Stromal cell of bone marrow (primary cell): ENCODE data around the gene PPP6C.
"Not testable (repeated sequence)": the region's sequence is repeated elsewhere in the genome, so short reads cannot be mapped to it uniquely, and the experiment has no call there.

ENCODE experiments used
- DNase-seq: peaks from one replicate; pipeline ENCODE4 v3.0.0-alpha.2; 2012; ENCODE audit warnings: low read depth

Gene PPP6C

DNA sequence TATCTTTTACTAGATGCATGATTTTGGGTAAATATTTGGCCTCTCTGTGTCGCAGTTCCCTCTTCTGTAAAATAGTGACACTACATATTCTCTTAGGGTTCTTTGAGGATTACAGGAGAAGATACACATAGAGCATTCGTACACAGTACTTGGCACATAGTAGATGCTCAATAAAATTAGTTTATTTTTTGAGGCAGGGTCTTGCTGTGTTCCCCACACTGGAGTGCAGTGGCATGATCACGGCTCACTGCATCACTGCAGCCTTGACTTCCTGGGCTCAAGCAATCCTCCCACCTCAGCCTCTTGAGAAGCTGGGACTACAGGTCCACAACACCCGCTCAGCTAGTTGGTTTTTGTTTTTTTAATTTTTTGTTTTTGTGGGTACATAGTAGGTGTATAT lies 47.9 kb downstream of the PPP6C start:
- DNase-seq: no peak

DNA sequence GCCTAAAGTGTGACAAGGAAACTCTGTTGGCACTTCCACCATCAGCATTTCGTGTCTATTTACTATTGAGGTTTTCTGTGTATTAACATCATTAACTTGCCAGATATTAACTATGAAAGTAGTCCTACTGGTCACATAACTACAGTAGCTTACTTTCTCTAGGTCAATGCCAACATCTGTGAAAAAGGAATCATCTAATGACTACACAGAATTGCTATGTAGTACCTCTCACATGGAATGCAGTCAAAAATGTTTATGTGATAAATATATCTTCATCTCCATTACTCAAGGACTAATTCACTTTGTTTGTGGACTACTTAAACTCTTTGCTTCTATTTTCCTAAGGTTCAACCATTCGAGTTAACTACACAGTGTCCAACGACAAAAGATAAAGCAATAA lies 48.4 kb downstream of the PPP6C start:
- no peak for DNase-seq

DNA sequence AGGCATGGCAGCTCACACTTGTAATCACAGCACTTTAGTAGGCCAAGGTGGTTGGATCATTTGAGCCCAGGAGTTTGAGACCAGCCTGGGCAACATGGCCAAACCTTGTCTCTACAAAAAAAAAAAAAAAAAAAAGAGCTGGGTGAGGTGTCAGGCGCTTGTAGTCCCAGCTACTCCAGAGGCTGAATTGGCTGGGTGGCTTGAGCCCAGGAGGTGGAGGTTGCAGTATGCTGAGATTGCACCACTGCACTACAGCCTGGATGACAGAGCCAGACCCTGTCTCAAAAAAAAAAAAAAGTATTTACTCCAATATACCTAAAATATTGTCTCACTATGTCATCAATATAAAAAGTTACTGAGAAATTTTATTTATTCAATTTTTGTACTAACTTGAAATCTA lies 49.0 kb downstream of the PPP6C start:
- DNase-seq: no peak

DNA sequence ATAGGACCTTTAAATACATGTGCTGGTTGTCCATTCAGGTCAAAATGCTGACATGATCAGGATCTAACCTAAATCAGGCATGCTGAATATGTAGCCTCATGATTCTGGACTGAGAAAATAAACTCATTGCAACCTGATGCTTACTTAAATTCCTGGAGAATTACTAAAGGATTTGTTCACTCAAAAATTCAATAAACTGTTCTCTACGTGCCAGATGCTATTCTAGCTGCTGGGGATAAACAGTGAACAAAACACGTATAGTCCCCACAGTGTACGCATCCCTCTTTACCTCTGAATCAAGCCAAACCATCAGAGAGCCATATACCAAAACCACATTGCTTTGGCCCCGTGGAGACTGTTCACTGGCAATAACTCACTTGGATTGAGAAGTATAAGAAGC lies 52.4 kb downstream of the PPP6C start:
- no peak for DNase-seq

DNA sequence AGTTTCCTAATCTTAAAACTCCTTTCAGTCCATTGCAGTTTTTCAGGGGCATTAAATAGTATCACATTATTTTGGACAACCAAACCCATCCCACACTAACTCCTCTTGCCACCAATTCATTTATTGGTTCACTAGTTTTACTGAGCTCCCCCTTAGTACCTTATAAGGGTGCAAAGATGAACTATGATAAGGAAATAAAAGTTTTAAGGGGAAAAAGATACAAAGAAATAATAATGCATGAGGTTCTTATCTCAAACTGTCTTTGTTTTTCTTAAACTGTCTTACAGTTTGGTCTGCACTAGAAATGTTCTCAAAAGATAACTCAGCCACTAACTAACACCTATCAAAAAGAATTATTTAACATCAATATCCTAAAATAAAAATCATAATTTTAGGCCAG lies 54.6 kb downstream of the PPP6C start:
- no peak for DNase-seq

DNA sequence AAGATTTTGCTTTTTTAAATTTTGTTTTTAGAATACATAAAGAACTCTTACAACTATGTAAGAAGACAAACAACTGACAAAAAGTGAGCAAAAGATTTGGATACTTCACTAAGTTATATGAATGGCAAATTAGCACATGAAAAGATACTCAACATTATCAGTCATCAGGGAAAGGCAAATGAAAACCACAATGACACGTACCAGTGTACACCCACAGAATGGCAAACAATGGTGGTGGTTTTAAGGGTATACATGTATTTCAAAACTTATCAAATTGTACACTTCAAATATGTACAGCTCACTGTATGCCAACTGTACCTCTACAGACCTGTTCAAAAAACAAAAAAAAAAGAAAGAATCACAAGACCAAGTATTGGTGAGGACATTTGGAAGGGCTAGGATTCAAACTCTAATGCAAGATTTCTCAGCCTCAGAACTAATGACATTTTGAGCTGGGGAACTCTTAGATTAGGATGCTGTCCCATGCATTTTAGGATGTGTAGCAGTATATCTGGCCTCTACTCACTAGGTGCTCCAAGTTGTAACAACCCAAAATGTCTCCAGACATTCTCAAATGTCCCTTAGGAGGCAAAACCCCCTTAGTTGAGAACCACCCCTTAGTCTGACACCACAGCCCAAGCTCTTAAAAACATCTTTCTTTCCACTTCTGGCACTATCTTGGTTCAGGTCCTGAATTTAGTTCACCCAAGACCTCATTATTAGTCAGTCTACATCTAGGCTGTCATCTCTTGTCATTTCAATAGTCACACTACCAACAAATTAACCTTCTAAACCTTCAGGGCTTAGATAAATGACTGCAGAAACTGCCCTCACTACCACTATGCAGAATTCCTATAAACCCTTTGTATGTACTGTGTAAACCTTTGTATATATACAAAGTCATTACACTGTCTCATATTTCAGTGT lies 55.9 kb downstream of the PPP6C start:
- DNase-seq: no peak

DNA sequence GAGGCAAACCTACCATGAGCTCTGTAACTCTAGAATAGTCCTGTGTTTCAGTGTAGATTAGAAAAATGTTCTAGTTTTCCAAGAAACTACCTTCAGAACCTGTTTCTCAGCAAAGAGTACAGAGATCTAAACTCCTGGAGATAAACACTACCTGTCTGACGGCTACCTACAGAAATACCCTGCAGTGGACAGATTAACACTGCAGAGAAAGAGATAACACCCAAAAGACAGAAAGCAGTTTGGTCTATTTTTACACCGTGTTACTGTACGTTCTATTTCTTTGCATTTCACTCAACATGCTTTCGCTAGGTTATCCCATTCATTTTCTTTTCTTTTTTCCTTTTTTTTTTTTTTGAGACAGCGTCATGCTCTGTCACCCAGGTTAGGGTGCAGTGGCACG lies 57.8 kb downstream of the PPP6C start:
- no peak for DNase-seq

DNA sequence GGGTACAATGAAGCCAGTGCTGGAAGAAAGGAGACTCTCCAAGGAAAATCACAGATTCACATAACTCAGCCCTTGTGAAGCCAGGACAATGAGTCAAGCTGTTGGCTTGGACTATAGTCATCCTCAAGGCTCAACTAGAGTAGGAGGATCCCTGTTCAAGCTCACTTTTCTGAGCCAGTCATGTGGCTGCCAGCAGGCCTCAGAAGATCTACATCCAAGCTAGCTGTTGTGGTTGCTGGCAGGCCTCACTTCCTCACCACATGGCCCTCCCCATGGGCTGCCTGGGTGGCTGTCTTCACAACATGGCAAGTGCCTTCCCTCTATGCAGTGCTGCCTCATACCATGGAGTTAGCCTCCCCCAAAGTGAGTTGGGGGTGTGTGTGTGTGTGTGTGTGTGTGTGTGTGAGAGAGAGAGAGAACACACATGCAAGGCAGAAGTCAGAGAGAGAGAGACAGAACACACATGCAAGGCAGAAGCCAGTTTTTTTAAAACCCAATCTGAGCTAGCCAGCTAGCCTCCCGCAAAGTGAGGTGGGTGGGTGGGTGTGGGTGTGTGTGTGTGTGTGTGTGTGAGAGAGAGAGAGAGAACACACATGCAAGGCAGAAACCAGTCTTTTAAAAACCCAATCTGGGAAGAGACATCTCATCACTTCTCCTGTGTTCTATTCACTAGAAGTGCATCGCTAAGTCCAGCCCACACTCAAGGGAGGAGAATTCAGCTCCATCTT lies 63.4 kb downstream of the PPP6C start:
- peak; percentile 100 for DNase-seq

DNA sequence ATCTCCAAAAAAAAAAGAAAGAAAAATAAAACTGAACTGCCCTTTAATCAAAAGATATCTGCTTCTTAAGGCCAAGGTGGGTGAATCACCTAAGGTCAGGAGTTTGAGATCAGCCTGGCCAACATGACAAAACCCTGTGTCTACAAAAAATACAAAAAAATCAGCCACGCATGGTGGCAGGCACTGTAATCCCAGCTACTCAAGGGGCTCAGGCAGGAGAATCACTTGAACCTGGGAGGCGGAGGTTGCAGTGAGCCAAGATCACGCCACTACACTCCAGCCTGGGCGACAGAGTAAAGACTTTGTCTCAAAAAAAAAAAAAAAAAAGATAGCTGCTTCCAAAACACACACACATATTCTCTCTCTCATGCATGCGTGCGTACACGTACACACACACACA lies 64.1 kb downstream of the PPP6C start:
- no peak for DNase-seq

DNA sequence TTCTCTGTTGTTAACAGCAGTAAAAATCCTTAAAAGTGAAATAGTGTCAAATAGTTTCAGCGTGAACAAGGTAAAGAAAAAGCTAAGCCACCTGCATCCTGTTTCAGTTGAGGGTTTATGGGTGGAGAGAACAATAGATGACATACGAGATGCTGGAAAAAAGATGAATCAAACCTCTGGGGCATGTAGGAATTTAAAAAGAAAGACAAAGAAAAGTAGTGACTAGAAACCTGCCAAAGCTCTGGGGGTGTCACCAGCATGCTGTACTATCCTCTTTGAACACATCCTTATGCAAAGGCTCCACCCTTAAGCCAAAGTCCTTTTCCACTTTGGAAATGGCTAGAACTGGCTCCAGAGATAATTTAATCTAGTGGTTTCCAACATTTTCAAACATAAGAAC lies 68.5 kb downstream of the PPP6C start:
- no peak for DNase-seq

DNA sequence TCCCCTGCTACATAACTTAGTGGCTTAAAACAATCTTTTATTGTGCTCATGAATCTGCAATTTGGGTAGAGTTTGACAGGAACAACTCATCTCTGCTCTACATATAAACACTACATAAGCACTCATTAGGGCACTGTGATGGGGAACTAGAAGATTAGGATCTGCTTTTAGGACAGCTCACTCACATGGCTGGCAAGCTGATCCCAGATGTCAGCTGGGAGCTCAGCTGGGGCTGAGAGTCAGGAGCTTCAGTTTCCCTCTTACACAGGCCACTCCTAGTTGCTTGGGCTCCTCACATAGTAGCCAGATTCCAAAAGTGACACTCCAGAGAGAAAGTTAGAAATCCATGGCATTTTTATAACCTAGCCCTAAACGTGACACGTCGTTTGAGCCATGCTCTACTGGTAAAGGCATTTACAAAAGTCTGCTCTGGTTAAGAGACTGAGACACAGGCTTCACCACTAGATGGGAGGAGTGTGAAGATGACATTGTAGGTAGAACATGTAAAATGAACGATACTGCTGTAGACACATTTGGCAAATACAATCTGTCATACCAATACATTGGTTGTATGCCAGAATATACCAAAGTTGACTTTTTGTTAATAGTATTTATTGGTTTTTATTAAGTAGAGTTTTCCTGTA lies 69.8 kb downstream of the PPP6C start:
- no peak for DNase-seq

DNA sequence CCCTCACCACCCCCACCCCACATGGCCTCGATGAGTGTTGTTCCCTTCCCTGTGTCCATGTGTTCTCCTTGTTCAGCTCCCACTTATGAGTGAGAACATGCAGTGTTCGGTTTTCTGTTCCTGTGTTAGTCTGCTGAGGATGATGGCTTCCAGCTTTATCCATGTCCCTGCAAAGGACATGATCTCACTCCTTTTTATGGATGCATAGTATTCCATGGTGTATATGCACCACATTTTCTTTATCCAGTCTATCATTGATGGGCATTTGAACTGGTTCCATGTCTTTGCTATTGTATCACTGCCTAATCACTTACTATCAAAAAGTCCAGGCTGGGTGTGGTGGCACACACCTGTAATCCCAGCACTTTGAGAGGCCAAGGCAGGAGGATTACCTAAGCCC lies 70.9 kb downstream of the PPP6C start:
- not testable (repeated sequence) for DNase-seq

DNA sequence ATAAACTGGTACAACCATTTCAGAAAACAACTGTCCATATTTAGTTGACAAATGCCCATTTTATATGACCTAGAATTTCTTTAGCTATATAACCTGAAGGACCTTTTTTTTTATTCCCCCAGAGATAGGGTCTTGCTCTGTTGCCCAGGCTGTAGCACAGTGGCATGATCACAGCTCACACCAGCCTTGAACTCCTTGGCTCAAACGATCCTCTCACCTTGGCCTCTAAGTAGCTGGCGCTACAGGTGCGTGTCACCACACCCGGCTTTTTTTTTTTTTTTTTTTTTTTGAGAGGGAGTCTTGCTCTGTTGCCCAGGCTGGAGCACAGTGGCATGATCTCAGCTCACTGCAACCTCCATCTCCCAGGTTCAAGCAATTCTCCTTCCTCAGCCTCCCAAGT lies 75.1 kb downstream of the PPP6C start:
- DNase-seq: not testable (repeated sequence)

DNA sequence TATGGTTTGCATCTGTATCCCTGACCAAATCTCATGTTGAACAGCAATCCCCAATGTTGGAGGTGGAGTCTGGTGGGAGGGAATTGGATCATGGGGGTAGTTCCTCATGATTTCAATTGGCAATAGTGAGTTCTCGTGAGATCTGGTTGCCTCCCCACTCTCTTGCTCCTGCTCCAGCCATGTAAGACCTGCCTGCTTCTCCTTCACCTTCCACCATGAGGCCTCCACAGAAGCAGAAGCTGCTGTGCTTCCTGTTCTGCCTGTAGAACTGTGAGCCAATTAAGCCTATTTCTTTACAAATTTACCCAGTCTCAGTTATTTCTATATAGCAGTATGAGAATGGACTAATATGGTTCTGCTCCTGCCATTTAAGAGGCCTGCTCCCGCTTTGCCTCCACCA lies 79.1 kb downstream of the PPP6C start:
- DNase-seq: no peak

DNA sequence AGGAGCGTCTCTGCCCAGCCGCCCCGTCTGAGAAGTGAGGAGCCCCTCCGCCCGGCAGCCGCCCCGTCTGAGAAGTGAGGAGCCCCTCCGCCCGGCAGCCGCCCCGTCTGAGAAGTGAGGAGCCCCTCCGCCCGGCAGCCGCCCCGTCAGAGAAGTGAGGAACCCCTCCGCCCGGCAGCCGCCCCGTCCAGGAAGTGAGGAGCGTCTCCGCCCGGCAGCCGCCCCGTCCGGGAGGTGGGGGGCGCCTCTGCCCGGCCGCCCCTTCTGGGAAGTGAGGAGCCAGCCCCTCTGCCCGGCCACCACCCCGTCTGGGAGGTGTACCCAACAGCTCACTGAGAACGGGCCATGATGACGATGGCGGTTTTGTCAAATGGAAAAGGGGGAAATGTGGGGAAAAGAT lies 81.1 kb downstream of the PPP6C start:
- DNase-seq: not testable (repeated sequence)

DNA sequence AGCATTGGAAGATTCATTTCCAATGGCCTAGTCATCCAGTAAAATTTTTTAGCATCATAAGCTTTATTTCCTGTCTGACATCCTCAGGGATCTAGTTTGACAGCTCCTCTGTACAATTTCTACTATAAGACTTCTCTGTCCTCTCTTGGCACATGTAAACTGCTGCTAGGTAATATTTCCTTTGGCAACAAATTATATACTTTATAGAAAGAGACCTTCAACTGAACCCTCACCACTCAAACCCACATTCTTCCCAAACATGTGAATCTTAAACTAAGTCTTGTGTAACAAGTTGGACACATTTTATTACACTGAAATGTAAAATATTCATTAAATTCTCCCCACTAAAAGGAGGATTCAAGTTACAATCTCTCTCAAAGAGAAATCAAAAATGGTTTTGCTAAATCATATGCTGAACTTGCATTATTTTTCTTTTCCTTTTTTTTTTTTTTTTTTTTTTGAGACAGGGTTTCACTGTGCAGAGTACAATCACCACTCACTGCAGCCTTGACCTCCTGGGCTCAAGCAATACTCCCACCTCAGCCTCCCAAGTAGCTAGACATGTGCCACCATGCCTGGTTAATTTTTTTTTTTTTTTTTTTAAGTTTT lies 83.2 kb downstream of the PPP6C start:
- DNase-seq: peak; percentile 54

DNA sequence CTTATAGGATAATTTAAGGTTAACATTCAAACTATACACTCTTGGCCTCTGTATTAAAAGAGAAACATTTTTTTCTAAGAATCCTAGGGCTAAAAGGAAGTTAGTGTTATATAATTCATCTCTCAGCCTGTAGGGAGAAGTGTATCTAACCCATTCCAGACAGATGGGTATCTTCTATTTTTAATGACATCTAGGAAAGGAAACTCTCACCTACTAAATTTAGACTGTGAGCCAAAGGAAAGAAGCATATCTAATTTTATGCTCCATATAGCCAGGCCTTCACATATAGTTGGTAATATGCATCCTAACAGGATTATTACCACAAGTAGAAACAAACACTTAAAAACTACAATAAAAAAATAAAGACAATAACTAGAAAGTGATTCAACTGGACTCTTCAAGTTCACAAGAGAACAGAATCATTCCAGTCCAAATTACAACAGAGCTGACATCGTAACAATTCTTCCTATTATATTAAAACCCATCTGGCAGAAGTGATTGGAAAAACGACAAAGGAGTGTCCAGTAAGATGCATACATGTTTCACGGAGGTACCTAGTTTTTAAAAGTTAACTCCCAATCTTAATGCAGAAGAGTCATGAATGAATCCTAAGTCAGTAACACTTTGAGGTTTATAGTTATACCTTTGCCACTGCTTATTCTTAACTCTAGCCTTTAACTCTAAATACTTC lies 85.7 kb downstream of the PPP6C start:
- no peak for DNase-seq

DNA sequence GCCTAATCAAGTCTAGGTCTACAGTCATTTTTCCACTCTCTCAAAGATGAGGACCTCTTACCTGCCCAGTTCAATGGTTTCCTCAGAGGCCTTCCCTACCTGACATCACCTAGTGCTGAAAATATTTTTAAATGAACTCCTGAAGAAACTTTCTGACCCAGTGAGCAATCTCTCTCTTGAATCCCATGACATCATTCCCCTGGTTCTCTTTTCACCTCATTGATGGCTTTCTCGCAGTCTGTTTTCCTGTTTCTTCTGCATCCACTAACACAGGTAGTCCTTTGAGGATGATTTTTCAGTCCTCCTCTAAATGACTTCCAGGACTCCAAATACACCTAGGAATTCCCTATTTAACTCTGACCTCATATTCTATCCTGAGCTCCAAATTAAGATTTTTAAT lies 86.6 kb downstream of the PPP6C start:
- no peak for DNase-seq

DNA sequence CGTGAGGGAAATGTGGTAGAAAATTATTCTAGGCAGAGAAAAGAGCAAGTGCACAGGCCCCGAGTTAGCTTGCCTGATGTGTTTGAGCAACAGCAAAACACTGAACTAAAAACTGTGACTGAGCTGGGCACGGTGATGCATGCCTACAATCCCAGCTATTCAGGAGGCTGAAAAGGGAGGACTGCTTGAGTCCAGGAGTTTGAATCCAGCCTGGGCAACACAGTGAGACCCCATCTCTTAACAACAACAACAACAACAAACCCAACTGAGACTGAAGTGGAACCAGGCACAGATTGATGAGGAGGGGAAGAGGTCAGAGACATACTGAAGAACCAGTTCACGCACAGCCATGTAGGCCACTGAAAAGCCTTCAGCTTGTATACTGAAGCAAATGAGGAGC lies 88.8 kb downstream of the PPP6C start:
- no peak for DNase-seq

DNA sequence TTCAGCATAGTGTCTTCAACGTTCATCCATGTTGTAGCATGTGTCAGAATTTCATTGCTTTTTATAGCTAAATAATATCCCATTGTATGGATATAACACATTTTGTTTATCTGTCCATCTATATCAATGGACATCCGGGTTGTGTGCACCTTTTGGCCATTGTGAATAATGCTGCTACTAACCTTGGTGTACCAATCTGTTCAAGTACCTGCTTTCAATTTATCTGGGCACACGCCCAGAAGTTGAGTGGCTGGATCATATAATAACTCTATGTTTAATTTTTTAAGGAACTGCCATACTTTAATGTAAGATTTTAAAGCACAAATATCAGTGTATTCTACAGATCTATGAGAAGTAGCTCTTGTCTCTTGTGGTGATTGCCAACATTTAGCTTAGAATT lies 89.8 kb downstream of the PPP6C start:
- DNase-seq: no peak
